Hepatocyte (in vitro differentiated cells): ENCODE measurements around the gene CDKL2. TPM values are rescaled to one million over a fixed set of nuclear protein-coding genes. Genes with fewer than 3 reads are reported as not detected.

ENCODE experiments used
- DNase-seq: peaks from one replicate; pipeline ENCODE4 v3.0.0-alpha.2; 2016; ENCODE audit warnings: low spot score
- H2AFZ ChIP-seq: fragments of 200-600 bp; sonication (generic); 2 replicates; pipeline ENCODE4 v1.6.0; 2016; ENCODE audit warnings: antibody characterized with exemption, mild to moderate bottlenecking
- H3K27ac ChIP-seq: fragments of 200-600 bp; sonication (generic); 2 replicates; pipeline ENCODE4 v1.5.1; 2016; ENCODE audit warnings: mild to moderate bottlenecking
- H3K27me3 ChIP-seq: fragments of 200-600 bp; sonication (generic); 2 replicates; pipeline ENCODE4 v1.6.1; 2016
- H3K36me3 ChIP-seq: fragments of 200-600 bp; sonication (generic); replicated peaks from 2 replicates; pipeline ENCODE4 v1.5.1; 2016; ENCODE audit warnings: low read depth; ENCODE audit not compliant: insufficient read depth
- H3K4me1 ChIP-seq: fragments of 200-600 bp; sonication (generic); 2 replicates; pipeline ENCODE4 v1.5.1; 2016; ENCODE audit warnings: mild to moderate bottlenecking, moderate library complexity; ENCODE audit not compliant: insufficient read depth
- H3K4me2 ChIP-seq: fragments of 200-600 bp; sonication (generic); 2 replicates; pipeline ENCODE4 v1.6.0; 2016
- H3K4me3 ChIP-seq: fragments of 200-600 bp; sonication (generic); 2 replicates; pipeline ENCODE4 v1.5.1; 2016; ENCODE audit warnings: mild to moderate bottlenecking
- H3K79me2 ChIP-seq: fragments of 200-600 bp; sonication (generic); 2 replicates; pipeline ENCODE4 v1.6.0; 2017; ENCODE audit warnings: mild to moderate bottlenecking
- H3K9me2 ChIP-seq: fragments of 200-600 bp; sonication (generic); replicated peaks from 2 replicates; pipeline ENCODE4 v1.6.0; 2017; ENCODE audit warnings: mild to moderate bottlenecking; ENCODE audit not compliant: insufficient read depth
- H3K9me3 ChIP-seq: fragments of 200-600 bp; sonication (generic); 2 replicates; pipeline ENCODE4 v1.5.1; 2016; ENCODE audit warnings: low read depth, mild to moderate bottlenecking
- H4K20me1 ChIP-seq: fragments of 200-600 bp; sonication (generic); 2 replicates; pipeline ENCODE4 v1.6.0; 2016; ENCODE audit warnings: mild to moderate bottlenecking; ENCODE audit not compliant: insufficient read depth, poor library complexity, severe bottlenecking
- CTCF ChIP-seq: fragments of 200-600 bp; sonication (generic); IDR thresholded peaks from 2 replicates; pipeline ENCODE4 v1.5.1; 2016; ENCODE audit warnings: antibody characterized with exemption, mild to moderate bottlenecking; ENCODE audit not compliant: poor library complexity
- EZH2 ChIP-seq: fragments of 200-600 bp; sonication (generic); IDR thresholded peaks from 2 replicates; pipeline ENCODE4 v1.6.1; 2016; ENCODE audit warnings: antibody characterized with exemption, mild to moderate bottlenecking, borderline replicate concordance
- EZH2phosphoT487 ChIP-seq: fragments of 200-600 bp; sonication (generic); IDR thresholded peaks from one replicate; pipeline ENCODE4 v1.6.1; 2018; ENCODE audit warnings: antibody characterized with exemption, mild to moderate bottlenecking, low read depth, moderate library complexity; ENCODE audit not compliant: unreplicated experiment, severe bottlenecking
- WGBS: methylation state at CpG from one replicate; pipeline ENCODE4 v1.1.6; 2016; ENCODE audit warnings: low lambda C conversion rate; ENCODE audit errors: missing lambda C conversion rate; 5-methylcytosine and 5-hydroxymethylcytosine counted together
- polyA plus RNA-seq: library from polyadenylated mRNA; unstranded; fragments of >200 nt; fragmentation: Nextera tagmentation; extraction: Ambion mirVana; gene quantifications from 2 replicates; pipeline ENCODE4 v1.2.1, GENCODE V29; 2016
- total RNA-seq: library from RNA; depleted of rRNA; stranded (reverse); fragments of >200 nt; gene quantifications from 2 replicates; pipeline ENCODE4 v1.2.3, GENCODE V29; 2014

The CDKL2 gene
- total and polyA plus RNA-seq, 2 experiments from 2014 or later = 0.83 to 1.9 TPM

GRCh38 chr4:75675004-75675531 is 44.7 kb upstream of the CDKL2 start:
- H3K27ac ChIP-seq = peak overlapping the region; percentile 98
- DNase-seq = peak; percentile 17

DNA sequence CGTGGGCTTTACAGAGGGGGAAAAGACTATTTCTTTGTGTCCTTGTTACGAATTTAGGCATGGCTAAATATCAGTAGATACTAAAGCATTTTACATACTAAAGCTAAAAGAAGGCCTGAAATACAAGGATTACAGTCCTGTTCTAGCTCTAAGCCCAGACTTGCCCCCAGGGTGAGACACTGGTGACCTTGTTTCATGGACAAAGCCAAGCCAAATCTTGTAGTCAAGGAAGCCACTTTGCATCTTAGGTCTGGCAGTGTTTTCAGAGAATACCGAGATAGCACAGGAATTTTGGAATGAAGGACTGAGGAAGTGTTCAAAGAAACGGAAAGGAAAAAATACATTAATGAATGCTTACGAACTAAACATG is 43.6 kb upstream of the CDKL2 start:
- peaks cover 22% of the 10 kb centered on the region for H3K4me1 ChIP-seq
- WGBS = 34% methylated on average over 5 of the region's 5 CpGs
- H3K9me2 ChIP-seq = no peaks in the 10 kb centered on the region
- peak overlapping the region; percentile 71 for H3K4me2 ChIP-seq
- H3K4me3 ChIP-seq = peak overlapping the region; percentile 19
- peaks cover 34% of the 10 kb centered on the region for H4K20me1 ChIP-seq
- peak overlapping the region; percentile 42 for H2AFZ ChIP-seq
- DNase-seq = no peak
- peak overlapping the region; percentile 98 for H3K27ac ChIP-seq
- H3K36me3 ChIP-seq = no peaks in the 10 kb centered on the region
- H3K27me3 ChIP-seq = no peaks in the 10 kb centered on the region
- H3K79me2 ChIP-seq = peaks cover 43% of the 10 kb centered on the region
- no peak for TF ChIP-seq EZH2
- TF ChIP-seq EZH2phosphoT487 = no peak
- TF ChIP-seq CTCF = no peak
- no peaks in the 10 kb centered on the region for H3K9me3 ChIP-seq

More at GRCh38 chr4:75675004-75675531, 44.7 kb upstream of the CDKL2 start:
- peaks cover 23% of the 10 kb centered on the region for H4K20me1 ChIP-seq
- no peaks in the 10 kb centered on the region for H3K36me3 ChIP-seq
- no peaks in the 10 kb centered on the region for H3K9me3 ChIP-seq
- no peaks in the 10 kb centered on the region for H3K9me2 ChIP-seq
- 86% methylated on average over 11 of the region's 11 CpGs for WGBS
- peaks cover 22% of the 10 kb centered on the region for H3K4me1 ChIP-seq
- no peak for TF ChIP-seq EZH2
- TF ChIP-seq EZH2phosphoT487 = no peak
- no peak for TF ChIP-seq CTCF
- no peak overlapping the region for H3K4me2 ChIP-seq
- H3K4me3 ChIP-seq = no peak overlapping the region
- no peaks in the 10 kb centered on the region for H3K27me3 ChIP-seq
- H2AFZ ChIP-seq = no peak overlapping the region
- H3K79me2 ChIP-seq = peaks cover 32% of the 10 kb centered on the region

GRCh38 chr4:75673027-75673958 is 43.0 kb upstream of the CDKL2 start, which contains the start of gene G3BP2:
TSS of gene G3BP2 (minus strand) at chr4:75673411. CDS start at chr4:75662025, 11,386 bp downstream.
- Histone ChIP-seq H4K20me1 (peaks cover 41% of the 10 kb centered on the region), H3K4me3 (peak within 1 kb of the TSS; percentile 91), H3K27ac (peak within 1 kb of the TSS; percentile 98), H3K36me3 (no peaks in the 10 kb centered on the region), H3K79me2 (peaks cover 49% of the 10 kb centered on the region), H2AFZ (peak within 1 kb of the TSS; percentile 42), H3K9me3 (no peaks in the 10 kb centered on the region), H3K27me3 (no peaks in the 10 kb centered on the region), H3K4me1 (peaks cover 22% of the 10 kb centered on the region), H3K4me2 (peak within 1 kb of the TSS; percentile 88), H3K9me2 (no peaks in the 10 kb centered on the region)
- 1% methylated on average over 77 of the region's 83 CpGs for WGBS
- DNase-seq = peak; percentile 99
- TF ChIP-seq EZH2phosphoT487 = no peak
- TF ChIP-seq CTCF = no peak
- TF ChIP-seq EZH2 = no peak
